Measurements from ENCODE around the gene POLD1.

POLD1 gene

DNA sequence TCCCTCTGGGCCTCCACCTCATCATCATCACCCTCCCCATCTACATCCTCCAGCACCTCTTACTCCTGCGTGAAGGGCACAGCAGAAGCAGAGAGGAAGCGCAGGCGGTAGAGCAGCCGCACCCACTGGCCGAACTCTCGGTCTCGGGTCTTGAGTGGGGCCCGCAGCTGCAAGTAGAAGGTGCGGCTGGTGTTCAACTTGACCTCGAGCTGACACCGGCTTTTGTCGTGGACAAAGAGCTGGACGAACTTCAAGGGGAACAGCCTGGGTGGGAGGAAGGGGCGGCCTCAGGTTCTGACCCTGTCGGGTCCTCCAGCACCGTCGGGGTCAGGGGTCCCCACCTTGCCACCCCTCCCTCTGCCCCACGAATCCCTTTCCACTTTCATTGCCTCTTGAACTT, 83.4 kb downstream of the POLD1 start:
- no peak overlapping the region for H3K4me3 Mint-ChIP-seq
- no peak overlapping the region for H3K27ac Mint-ChIP-seq
- no peaks in the 10 kb centered on the region for H3K9me3 Mint-ChIP-seq
- H3K36me3 Mint-ChIP-seq = no peaks in the 10 kb centered on the region
- no peaks in the 10 kb centered on the region for H3K4me1 Mint-ChIP-seq
- H3K27me3 Mint-ChIP-seq = peaks cover 16% of the 10 kb centered on the region
- no peak for ATAC-seq
